Measurements from ENCODE around the gene FNBP1L.
"Not testable (repeated sequence)": the region's sequence is repeated elsewhere in the genome, so short reads cannot be mapped to it uniquely, and the experiment has no call there.

FNBP1L gene

GRCh38 chr1:93573940-93574469 is 126.1 kb downstream of the FNBP1L start:
- DNase-seq (ENCODE audit: low read depth): no peak

- no peak for DNase-seq (ENCODE audit: low read depth)
Observed at GRCh38 chr1:93574511-93574910, 126.6 kb downstream of the FNBP1L start.

- no peak for DNase-seq (ENCODE audit: low read depth)
Observed at GRCh38 chr1:93574991-93575390, 127.1 kb downstream of the FNBP1L start.

GRCh38 chr1:93575621-93576284 is 127.8 kb downstream of the FNBP1L start:
- DNase-seq (ENCODE audit: low read depth): peak; percentile 61

GRCh38 chr1:93576346-93576745 is 128.4 kb downstream of the FNBP1L start:
- DNase-seq (ENCODE audit: low read depth): no peak

- no peak for DNase-seq (ENCODE audit: low read depth)
Observed at GRCh38 chr1:93576746-93577145, 128.8 kb downstream of the FNBP1L start.

- no peak for DNase-seq (ENCODE audit: low read depth)
Observed at GRCh38 chr1:93577536-93578432, 129.9 kb downstream of the FNBP1L start.

- no peak for DNase-seq (ENCODE audit: low read depth)
Observed at GRCh38 chr1:93578433-93578830, 130.5 kb downstream of the FNBP1L start.

- DNase-seq (ENCODE audit: low read depth): no peak
Observed at GRCh38 chr1:93578911-93579825, 131.2 kb downstream of the FNBP1L start.

GRCh38 chr1:93579891-93580290 is 132.0 kb downstream of the FNBP1L start:
- DNase-seq (ENCODE audit: low read depth): peak; percentile 90

GRCh38 chr1:93581917-93582850 is 134.3 kb downstream of the FNBP1L start:
- no peak for DNase-seq (ENCODE audit: low read depth)

GRCh38 chr1:93584261-93585003 is 136.5 kb downstream of the FNBP1L start:
- peak; percentile 77 for DNase-seq (ENCODE audit: low read depth)

GRCh38 chr1:93585059-93585966 is 137.4 kb downstream of the FNBP1L start:
- peak; percentile 78 for DNase-seq (ENCODE audit: low read depth)

- no peak for DNase-seq (ENCODE audit: low read depth)
Observed at GRCh38 chr1:93587354-93587753, 139.4 kb downstream of the FNBP1L start.

GRCh38 chr1:93588206-93588605 is 140.3 kb downstream of the FNBP1L start:
- DNase-seq (ENCODE audit: low read depth): peak; percentile 64

GRCh38 chr1:93588955-93589354 is 141.0 kb downstream of the FNBP1L start:
- DNase-seq (ENCODE audit: low read depth): no peak

- not testable (repeated sequence) for DNase-seq (ENCODE audit: low read depth)
Observed at GRCh38 chr1:93591291-93591675, 143.4 kb downstream of the FNBP1L start.

GRCh38 chr1:93591676-93592550 is 144.0 kb downstream of the FNBP1L start:
- no peak for DNase-seq (ENCODE audit: low read depth)
